OCI-LY3 (cell line): Measurements from ENCODE around the gene ASTN2.

Experiments used
- CTCF ChIP-seq: fragments of 200-600, 300-600 bp; sonication (generic); IDR thresholded peaks from 2 replicates; pipeline ENCODE4 v1.5.1; 2014; ENCODE audit warnings: antibody characterized with exemption, low read length, low read depth
- EZH2phosphoT487 ChIP-seq: fragments of 200-600 bp; shearing (Covaris generic); IDR thresholded peaks from 2 replicates; pipeline ENCODE4 v1.6.1; 2018; ENCODE audit warnings: antibody characterized with exemption, mixed run types, low read depth

- TF ChIP-seq CTCF (no peak), EZH2phosphoT487 (no peak)
Measured at GRCh38 chr9:116641292-116642059, 773.4 kb downstream of the ASTN2 start.
